GM23338 (cell line): ENCODE results near the gene NPEPL1. TPM values are rescaled to one million over a fixed set of nuclear protein-coding genes. Genes with fewer than 3 reads are reported as not detected.

ENCODE experiments used
- ATAC-seq: fragments of 200-7000 bp; cut with Tn5 transposase; 3 replicates; pipeline ENCODE4 v1.9.1; 2020
- DNase-seq: peaks from one replicate; pipeline ENCODE4 v3.0.0-alpha.2; 2015; ENCODE audit warnings: low spot score
- H2AFZ ChIP-seq: fragments of 200-600 bp; sonication (generic); 2 replicates; pipeline ENCODE4 v1.8.0; 2016; ENCODE audit warnings: antibody characterized with exemption, mild to moderate bottlenecking, moderate library complexity
- H3F3A ChIP-seq: fragments of 200-600 bp; sonication (generic); replicated peaks from 2 replicates; pipeline ENCODE4 v1.8.0; 2017; ENCODE audit warnings: antibody characterized with exemption, mixed run types, low read depth
- H3K27ac ChIP-seq: fragments of 200-600 bp; sonication (generic); 2 replicates; pipeline ENCODE4 v1.6.1; 2016; ENCODE audit warnings: low read depth
- H3K27me3 ChIP-seq: fragments of 200-600 bp; sonication (generic); 2 replicates; pipeline ENCODE4 v1.8.0; 2016; ENCODE audit warnings: mild to moderate bottlenecking, mixed run types, moderate library complexity; ENCODE audit not compliant: insufficient read depth
- H3K36me3 ChIP-seq: fragments of 200-600 bp; sonication (generic); 2 replicates; pipeline ENCODE4 v1.8.0; 2016; ENCODE audit warnings: mild to moderate bottlenecking; ENCODE audit not compliant: insufficient read depth
- H3K4me1 ChIP-seq: fragments of 200-600 bp; sonication (generic); 2 replicates; pipeline ENCODE4 v1.8.0; 2016; ENCODE audit warnings: mild to moderate bottlenecking, moderate library complexity; ENCODE audit not compliant: insufficient read depth
- H3K4me2 ChIP-seq: fragments of 200-600 bp; sonication (generic); 2 replicates; pipeline ENCODE4 v1.7.1; 2017; ENCODE audit warnings: mixed run types
- H3K4me3 ChIP-seq: fragments of 200-600 bp; sonication (generic); 2 replicates; pipeline ENCODE4 v1.6.1; 2016; ENCODE audit warnings: mixed run types
- H3K79me2 ChIP-seq: fragments of 200-600 bp; sonication (generic); replicated peaks from 2 replicates; pipeline ENCODE4 v1.8.0; 2017; ENCODE audit warnings: mild to moderate bottlenecking; ENCODE audit not compliant: insufficient read depth
- H3K9me2 ChIP-seq: fragments of 200-600 bp; sonication (generic); 2 replicates; pipeline ENCODE4 v1.8.0; 2017; ENCODE audit not compliant: insufficient read depth
- H4K20me1 ChIP-seq: fragments of 200-600 bp; sonication (generic); replicated peaks from 2 replicates; pipeline ENCODE4 v1.8.0; 2017; ENCODE audit warnings: mild to moderate bottlenecking; ENCODE audit not compliant: insufficient read depth
- H3K27ac Mint-ChIP-seq: 2 replicates; pipeline ENCODE4 v1.8.0; 2020; ENCODE audit warnings: inconsistent platforms, mild to moderate bottlenecking, moderate library complexity, mixed read lengths
- H3K27me3 Mint-ChIP-seq: 3 replicates; pipeline ENCODE4 v1.8.0; 2022; ENCODE audit warnings: low read depth, mild to moderate bottlenecking, moderate library complexity, mixed read lengths, inconsistent platforms; ENCODE audit not compliant: insufficient read depth, poor library complexity
- H3K36me3 Mint-ChIP-seq: 3 replicates; pipeline ENCODE4 v1.8.0; 2021; ENCODE audit warnings: low read depth, mild to moderate bottlenecking, inconsistent platforms, moderate library complexity, mixed read lengths
- H3K4me1 Mint-ChIP-seq: 3 replicates; pipeline ENCODE4 v1.8.0; 2020; ENCODE audit warnings: mild to moderate bottlenecking, inconsistent platforms, mixed read lengths
- H3K4me3 Mint-ChIP-seq: 3 replicates; pipeline ENCODE4 v1.8.0; 2021; ENCODE audit warnings: moderate library complexity, mild to moderate bottlenecking, inconsistent platforms, mixed read lengths
- H3K9me3 Mint-ChIP-seq: 3 replicates; pipeline ENCODE4 v1.8.0; 2020; ENCODE audit warnings: moderate library complexity, mild to moderate bottlenecking, inconsistent platforms, mixed read lengths
- CREB1 ChIP-seq: fragments of 250-450 bp; sonication (Bioruptor Pico); IDR thresholded peaks from 2 replicates; pipeline ENCODE4 v1.5.0; 2020; ENCODE audit warnings: low read depth, mild to moderate bottlenecking, moderate library complexity
- EZH2 ChIP-seq: fragments of 200-600 bp; sonication (generic); IDR thresholded peaks from one replicate; pipeline ENCODE4 v1.8.0; 2017; ENCODE audit warnings: antibody characterized with exemption, mild to moderate bottlenecking, low read depth; ENCODE audit not compliant: unreplicated experiment
- NANOG ChIP-seq: IDR thresholded peaks from 2 replicates; pipeline ENCODE4 v1.6.1; 2016; ENCODE audit warnings: antibody characterized with exemption, borderline replicate concordance
- STAT1 ChIP-seq: IDR thresholded peaks from one replicate; pipeline ENCODE4 v1.6.1; 2016; ENCODE audit warnings: antibody characterized with exemption; ENCODE audit not compliant: unreplicated experiment
- ZNF114 ChIP-seq: fragments of 250-450 bp; sonication (Bioruptor Pico); IDR thresholded peaks from 2 replicates; pipeline ENCODE4 v1.5.0; 2020; ENCODE audit warnings: mild to moderate bottlenecking, moderate library complexity
- polyA plus RNA-seq: library from polyadenylated mRNA; unstranded; fragments of >200 nt; fragmentation: Nextera tagmentation; extraction: Ambion mirVana; gene quantifications from 2 replicates; pipeline ENCODE4 v1.2.1, GENCODE V29; 2016
- total RNA-seq: library from RNA; depleted of rRNA; stranded (reverse); fragments of >200 nt; shearing (Covaris generic); gene quantifications from 2 replicates; pipeline ENCODE4 v1.2.3, GENCODE V29; 2014
- TF ChIP-seq, protein P1 (sequence below): fragments of 250-450 bp; sonication (Bioruptor Pico); IDR thresholded peaks from 2 replicates; pipeline ENCODE4 v1.5.0; 2020; ENCODE audit warnings: mild to moderate bottlenecking, moderate library complexity
- TF ChIP-seq, protein P2 (sequence below): IDR thresholded peaks from 2 replicates; pipeline ENCODE4 v1.6.1; 2016; ENCODE audit warnings: antibody characterized with exemption

Gene NPEPL1
- total and polyA plus RNA-seq, 2 experiments from 2014 or later, result 23.5 to 30.0 TPM

DNA sequence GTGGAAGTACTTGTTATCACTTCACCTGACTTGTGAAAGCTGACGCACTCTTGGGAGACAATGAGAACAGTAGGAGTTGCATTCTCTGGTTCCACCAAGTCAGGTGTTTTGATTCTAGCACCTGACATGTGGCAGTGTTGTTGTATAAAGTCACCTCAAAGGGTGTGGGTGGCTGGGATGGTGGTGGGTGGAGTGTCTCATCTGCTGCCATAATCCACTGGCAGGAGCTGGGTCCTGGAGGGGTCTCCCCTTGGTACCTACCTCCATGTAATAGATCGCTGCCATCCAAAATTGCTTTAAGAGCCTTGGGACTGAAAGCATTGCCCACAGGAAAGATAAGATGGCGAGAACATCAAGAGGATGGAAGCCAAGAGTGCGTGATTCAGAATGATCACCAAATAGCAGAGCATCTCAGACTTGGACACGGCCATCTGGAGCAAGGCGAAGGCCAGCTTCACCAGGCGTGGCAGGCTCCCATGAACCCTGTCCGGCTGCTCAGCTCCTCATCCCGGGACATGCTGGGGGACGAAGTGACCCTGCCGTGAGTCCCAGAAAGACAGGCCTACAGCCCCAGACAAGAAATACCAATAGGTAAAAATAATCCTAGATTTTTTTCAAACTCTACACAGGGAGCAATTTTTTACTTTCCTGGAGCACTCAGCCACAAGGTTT, 56.6 kb downstream of the NPEPL1 start (continued):
- TF ChIP-seq, protein P1, sequence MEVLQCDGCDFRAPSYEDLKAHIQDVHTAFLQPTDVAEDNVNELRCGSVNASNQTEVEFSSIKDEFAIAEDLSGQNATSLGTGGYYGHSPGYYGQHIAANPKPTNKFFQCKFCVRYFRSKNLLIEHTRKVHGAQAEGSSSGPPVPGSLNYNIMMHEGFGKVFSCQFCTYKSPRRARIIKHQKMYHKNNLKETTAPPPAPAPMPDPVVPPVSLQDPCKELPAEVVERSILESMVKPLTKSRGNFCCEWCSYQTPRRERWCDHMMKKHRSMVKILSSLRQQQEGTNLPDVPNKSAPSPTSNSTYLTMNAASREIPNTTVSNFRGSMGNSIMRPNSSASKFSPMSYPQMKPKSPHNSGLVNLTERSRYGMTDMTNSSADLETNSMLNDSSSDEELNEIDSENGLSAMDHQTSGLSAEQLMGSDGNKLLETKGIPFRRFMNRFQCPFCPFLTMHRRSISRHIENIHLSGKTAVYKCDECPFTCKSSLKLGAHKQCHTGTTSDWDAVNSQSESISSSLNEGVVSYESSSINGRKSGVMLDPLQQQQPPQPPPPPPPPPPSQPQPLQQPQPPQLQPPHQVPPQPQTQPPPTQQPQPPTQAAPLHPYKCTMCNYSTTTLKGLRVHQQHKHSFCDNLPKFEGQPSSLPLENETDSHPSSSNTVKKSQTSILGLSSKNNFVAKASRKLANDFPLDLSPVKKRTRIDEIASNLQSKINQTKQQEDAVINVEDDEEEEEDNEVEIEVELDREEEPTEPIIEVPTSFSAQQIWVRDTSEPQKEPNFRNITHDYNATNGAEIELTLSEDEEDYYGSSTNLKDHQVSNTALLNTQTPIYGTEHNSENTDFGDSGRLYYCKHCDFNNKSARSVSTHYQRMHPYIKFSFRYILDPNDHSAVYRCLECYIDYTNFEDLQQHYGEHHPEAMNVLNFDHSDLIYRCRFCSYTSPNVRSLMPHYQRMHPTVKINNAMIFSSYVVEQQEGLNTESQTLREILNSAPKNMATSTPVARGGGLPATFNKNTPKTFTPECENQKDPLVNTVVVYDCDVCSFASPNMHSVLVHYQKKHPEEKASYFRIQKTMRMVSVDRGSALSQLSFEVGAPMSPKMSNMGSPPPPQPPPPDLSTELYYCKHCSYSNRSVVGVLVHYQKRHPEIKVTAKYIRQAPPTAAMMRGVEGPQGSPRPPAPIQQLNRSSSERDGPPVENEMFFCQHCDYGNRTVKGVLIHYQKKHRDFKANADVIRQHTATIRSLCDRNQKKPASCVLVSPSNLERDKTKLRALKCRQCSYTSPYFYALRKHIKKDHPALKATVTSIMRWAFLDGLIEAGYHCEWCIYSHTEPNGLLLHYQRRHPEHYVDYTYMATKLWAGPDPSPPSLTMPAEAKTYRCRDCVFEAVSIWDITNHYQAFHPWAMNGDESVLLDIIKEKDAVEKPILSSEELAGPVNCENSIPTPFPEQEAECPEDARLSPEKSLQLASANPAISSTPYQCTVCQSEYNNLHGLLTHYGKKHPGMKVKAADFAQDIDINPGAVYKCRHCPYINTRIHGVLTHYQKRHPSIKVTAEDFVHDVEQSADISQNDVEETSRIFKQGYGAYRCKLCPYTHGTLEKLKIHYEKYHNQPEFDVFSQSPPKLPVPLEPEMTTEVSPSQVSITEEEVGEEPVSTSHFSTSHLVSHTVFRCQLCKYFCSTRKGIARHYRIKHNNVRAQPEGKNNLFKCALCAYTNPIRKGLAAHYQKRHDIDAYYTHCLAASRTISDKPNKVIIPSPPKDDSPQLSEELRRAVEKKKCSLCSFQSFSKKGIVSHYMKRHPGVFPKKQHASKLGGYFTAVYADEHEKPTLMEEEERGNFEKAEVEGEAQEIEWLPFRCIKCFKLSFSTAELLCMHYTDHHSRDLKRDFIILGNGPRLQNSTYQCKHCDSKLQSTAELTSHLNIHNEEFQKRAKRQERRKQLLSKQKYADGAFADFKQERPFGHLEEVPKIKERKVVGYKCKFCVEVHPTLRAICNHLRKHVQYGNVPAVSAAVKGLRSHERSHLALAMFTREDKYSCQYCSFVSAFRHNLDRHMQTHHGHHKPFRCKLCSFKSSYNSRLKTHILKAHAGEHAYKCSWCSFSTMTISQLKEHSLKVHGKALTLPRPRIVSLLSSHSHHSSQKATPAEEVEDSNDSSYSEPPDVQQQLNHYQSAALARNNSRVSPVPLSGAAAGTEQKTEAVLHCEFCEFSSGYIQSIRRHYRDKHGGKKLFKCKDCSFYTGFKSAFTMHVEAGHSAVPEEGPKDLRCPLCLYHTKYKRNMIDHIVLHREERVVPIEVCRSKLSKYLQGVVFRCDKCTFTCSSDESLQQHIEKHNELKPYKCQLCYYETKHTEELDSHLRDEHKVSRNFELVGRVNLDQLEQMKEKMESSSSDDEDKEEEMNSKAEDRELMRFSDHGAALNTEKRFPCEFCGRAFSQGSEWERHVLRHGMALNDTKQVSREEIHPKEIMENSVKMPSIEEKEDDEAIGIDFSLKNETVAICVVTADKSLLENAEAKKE (CRISPR knock-in tag), result no peak
- TF ChIP-seq, protein P2, sequence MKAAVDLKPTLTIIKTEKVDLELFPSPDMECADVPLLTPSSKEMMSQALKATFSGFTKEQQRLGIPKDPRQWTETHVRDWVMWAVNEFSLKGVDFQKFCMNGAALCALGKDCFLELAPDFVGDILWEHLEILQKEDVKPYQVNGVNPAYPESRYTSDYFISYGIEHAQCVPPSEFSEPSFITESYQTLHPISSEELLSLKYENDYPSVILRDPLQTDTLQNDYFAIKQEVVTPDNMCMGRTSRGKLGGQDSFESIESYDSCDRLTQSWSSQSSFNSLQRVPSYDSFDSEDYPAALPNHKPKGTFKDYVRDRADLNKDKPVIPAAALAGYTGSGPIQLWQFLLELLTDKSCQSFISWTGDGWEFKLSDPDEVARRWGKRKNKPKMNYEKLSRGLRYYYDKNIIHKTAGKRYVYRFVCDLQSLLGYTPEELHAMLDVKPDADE, result no peak
- TF ChIP-seq ZNF114 (CRISPR knock-in tag), result no peak

DNA sequence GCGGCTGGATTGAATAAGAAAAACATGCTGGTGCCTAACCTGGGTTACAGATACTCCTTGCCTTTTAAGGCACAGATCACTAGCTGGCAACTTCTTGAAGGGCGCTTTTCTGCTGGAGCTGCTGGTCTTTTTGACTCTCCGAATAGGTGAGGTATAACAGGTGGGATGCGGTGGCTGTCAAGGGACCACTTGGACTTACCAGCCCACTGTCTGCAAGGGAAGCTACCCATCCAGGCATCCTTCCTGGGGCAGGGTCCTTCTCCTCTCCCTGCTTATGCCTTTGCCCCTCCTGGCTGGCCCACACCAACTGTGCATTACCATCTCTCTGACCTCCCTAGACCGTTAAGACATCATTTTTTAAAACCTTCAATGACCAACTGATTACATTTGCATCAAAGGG, 57.4 kb downstream of the NPEPL1 start:
- Mint-ChIP-seq H3K27ac (no peak overlapping the region), H3K27me3 (peaks cover 24% of the 10 kb centered on the region), H3K4me3 (no peak overlapping the region), H3K4me1 (peaks cover 33% of the 10 kb centered on the region), H3K9me3 (no peaks in the 10 kb centered on the region; the same call in 2 of the 3 replicates), H3K36me3 (peaks cover 11% of the 10 kb centered on the region)
- peaks cover 8% of the 10 kb centered on the region; the same call in 1 of the 2 replicates for H3K27me3 ChIP-seq
- H4K20me1 ChIP-seq, result no peaks in the 10 kb centered on the region
- no peak overlapping the region for H3K27ac ChIP-seq
- H3K9me2 ChIP-seq, result peaks cover 26% of the 10 kb centered on the region; the same call in 1 of the 2 replicates
- H3F3A ChIP-seq, result no peaks in the 10 kb centered on the region; the same call in 1 of the 2 replicates
- DNase-seq (no peak), ATAC-seq (no peak)
- H3K4me3 ChIP-seq, result no peak overlapping the region
- no peak overlapping the region for H2AFZ ChIP-seq
- H3K79me2 ChIP-seq, result no peaks in the 10 kb centered on the region
- no peaks in the 10 kb centered on the region for H3K36me3 ChIP-seq
- H3K4me1 ChIP-seq, result peaks cover 22% of the 10 kb centered on the region
- no peak overlapping the region for H3K4me2 ChIP-seq
- TF ChIP-seq NANOG (no peak), STAT1 (no peak), EZH2 (no peak), CREB1 (CRISPR knock-in tag) (no peak)
- TF ChIP-seq, protein P1 (CRISPR knock-in tag), result no peak
